ENCODE data around the gene EPYC. TPM values are rescaled to one million over a fixed set of nuclear protein-coding genes. Genes with fewer than 3 reads are reported as not detected.

EPYC gene
- total and polyA plus RNA-seq, 2 experiments from 2014 or later = not detected

DNA sequence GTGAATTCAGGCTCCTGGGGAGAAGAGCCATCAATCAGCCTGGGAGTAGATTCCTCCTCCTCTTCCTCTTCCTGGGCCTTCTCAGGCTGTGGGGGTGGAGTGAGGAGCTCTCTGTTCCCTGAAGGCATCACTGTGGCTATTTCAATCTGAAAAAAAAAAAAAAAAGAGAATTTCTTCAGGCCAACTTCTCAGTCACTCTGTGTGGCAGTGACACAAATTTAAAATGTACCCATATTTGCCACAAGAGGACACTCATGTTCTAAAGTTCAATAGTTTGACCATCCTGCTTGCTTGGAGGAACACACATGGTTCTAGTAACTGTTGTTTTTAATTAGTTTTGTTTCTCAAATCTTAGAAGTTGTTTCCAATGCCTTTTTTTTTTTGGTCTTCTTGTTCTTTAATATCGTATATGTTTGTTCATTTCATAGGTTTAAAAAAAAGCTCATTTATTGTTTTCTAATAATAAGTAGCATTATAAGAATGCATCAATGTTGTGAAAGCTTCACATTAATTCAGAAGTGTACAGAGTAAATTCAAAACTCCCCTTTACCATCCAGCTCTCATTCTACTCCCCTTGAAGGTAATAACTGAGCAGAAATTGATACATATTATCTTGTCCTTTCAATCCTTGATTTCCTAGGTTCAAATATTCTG is 26.5 kb downstream of the EPYC start:
- H2AFZ ChIP-seq = no peak overlapping the region
- Mint-ChIP-seq H3K27ac (no peak overlapping the region), H3K4me1 (peaks cover 16% of the 10 kb centered on the region), H3K36me3 (ENCODE audit: low read depth) (no peaks in the 10 kb centered on the region), H3K9me3 (no peaks in the 10 kb centered on the region), H3K4me3 (no peak overlapping the region), H3K27me3 (ENCODE audit: insufficient read depth, low read depth, poor library complexity) (peaks cover 17% of the 10 kb centered on the region)
- H3K36me3 ChIP-seq (ENCODE audit: insufficient read depth) = no peaks in the 10 kb centered on the region
- no peaks in the 10 kb centered on the region for H3K79me2 ChIP-seq (replicated peaks; ENCODE audit: insufficient read depth)
- TF ChIP-seq STAT1 (IDR thresholded peaks at IDR 0.05; ENCODE audit: unreplicated experiment) = no peak
- no peak for TF ChIP-seq ZNF331 (CRISPR knock-in tag; IDR thresholded peaks at IDR 0.05; ENCODE audit: low read depth)
- TF ChIP-seq, protein P1, sequence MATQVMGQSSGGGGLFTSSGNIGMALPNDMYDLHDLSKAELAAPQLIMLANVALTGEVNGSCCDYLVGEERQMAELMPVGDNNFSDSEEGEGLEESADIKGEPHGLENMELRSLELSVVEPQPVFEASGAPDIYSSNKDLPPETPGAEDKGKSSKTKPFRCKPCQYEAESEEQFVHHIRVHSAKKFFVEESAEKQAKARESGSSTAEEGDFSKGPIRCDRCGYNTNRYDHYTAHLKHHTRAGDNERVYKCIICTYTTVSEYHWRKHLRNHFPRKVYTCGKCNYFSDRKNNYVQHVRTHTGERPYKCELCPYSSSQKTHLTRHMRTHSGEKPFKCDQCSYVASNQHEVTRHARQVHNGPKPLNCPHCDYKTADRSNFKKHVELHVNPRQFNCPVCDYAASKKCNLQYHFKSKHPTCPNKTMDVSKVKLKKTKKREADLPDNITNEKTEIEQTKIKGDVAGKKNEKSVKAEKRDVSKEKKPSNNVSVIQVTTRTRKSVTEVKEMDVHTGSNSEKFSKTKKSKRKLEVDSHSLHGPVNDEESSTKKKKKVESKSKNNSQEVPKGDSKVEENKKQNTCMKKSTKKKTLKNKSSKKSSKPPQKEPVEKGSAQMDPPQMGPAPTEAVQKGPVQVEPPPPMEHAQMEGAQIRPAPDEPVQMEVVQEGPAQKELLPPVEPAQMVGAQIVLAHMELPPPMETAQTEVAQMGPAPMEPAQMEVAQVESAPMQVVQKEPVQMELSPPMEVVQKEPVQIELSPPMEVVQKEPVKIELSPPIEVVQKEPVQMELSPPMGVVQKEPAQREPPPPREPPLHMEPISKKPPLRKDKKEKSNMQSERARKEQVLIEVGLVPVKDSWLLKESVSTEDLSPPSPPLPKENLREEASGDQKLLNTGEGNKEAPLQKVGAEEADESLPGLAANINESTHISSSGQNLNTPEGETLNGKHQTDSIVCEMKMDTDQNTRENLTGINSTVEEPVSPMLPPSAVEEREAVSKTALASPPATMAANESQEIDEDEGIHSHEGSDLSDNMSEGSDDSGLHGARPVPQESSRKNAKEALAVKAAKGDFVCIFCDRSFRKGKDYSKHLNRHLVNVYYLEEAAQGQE (IDR thresholded peaks at IDR 0.05; ENCODE audit: unreplicated experiment) = no peak
- no peak for TF ChIP-seq EZH2 (IDR thresholded peaks at IDR 0.05; ENCODE audit: low read depth, unreplicated experiment)
- 0 out of 2 replicates have a peak, but pooled peaks have one; percentile 14 for TF ChIP-seq NANOG (IDR thresholded peaks at IDR 0.05; ENCODE audit: borderline replicate concordance)
- TF ChIP-seq, protein P2, sequence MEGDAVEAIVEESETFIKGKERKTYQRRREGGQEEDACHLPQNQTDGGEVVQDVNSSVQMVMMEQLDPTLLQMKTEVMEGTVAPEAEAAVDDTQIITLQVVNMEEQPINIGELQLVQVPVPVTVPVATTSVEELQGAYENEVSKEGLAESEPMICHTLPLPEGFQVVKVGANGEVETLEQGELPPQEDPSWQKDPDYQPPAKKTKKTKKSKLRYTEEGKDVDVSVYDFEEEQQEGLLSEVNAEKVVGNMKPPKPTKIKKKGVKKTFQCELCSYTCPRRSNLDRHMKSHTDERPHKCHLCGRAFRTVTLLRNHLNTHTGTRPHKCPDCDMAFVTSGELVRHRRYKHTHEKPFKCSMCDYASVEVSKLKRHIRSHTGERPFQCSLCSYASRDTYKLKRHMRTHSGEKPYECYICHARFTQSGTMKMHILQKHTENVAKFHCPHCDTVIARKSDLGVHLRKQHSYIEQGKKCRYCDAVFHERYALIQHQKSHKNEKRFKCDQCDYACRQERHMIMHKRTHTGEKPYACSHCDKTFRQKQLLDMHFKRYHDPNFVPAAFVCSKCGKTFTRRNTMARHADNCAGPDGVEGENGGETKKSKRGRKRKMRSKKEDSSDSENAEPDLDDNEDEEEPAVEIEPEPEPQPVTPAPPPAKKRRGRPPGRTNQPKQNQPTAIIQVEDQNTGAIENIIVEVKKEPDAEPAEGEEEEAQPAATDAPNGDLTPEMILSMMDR (conservative IDR thresholded peaks at IDR 0.05; ENCODE audit: low read depth in 2 of 2) = peak; percentile 71 to 73
- no peak for TF ChIP-seq EZH2phosphoT487 (IDR thresholded peaks at IDR 0.05; ENCODE audit: unreplicated experiment)
- no peak overlapping the region for H3K4me3 ChIP-seq
- peaks cover 4% of the 10 kb centered on the region; the same call in 1 of the 2 replicates for H4K20me1 ChIP-seq (replicated peaks; ENCODE audit: insufficient read depth)
- peaks cover 6% of the 10 kb centered on the region for H3K4me1 ChIP-seq (ENCODE audit: insufficient read depth)
- H3K4me2 ChIP-seq = no peak overlapping the region
- no peak overlapping the region for H3K27ac ChIP-seq (ENCODE audit: low read depth)
- ATAC-seq = peak; percentile 70
- peak; percentile 55 for DNase-seq (ENCODE audit: low spot score)
- H3F3A ChIP-seq (replicated peaks; ENCODE audit: low read depth) = no peaks in the 10 kb centered on the region
- no peaks in the 10 kb centered on the region for H3K9me2 ChIP-seq (ENCODE audit: insufficient read depth)
- peaks cover 38% of the 10 kb centered on the region for H3K27me3 ChIP-seq (ENCODE audit: insufficient read depth)

DNA sequence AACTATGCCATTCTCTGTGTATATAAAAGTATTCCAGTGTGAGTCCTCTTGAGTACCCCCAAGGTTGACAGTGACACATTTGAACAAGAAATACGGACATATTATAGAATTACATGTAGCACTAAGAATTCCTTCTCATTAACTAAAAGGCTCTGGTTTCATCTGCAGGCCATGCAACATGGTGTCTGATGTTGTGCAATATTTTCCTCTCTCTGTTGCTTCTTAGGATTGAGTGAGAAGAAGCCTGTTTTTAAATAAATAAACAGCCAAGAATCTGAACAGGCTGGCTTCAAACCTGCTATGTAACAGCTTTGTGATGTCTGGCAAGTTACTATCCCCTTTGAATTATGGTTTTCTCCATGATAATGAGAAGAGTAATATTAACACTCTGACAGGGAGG is 27.5 kb downstream of the EPYC start:
- Histone ChIP-seq H3K36me3 (ENCODE audit: insufficient read depth) (no peaks in the 10 kb centered on the region), H3K4me1 (ENCODE audit: insufficient read depth) (peaks cover 12% of the 10 kb centered on the region), H3K4me3 (no peak overlapping the region), H4K20me1 (replicated peaks; ENCODE audit: insufficient read depth) (0 out of 2 replicates have a peak, but pooled peaks cover 4% of the 10 kb centered on the region), H3K9me2 (ENCODE audit: insufficient read depth) (no peaks in the 10 kb centered on the region), H3K4me2 (no peak overlapping the region), H3K27ac (ENCODE audit: low read depth) (no peak overlapping the region), H3K79me2 (replicated peaks; ENCODE audit: insufficient read depth) (no peaks in the 10 kb centered on the region), H2AFZ (no peak overlapping the region), H3F3A (replicated peaks; ENCODE audit: low read depth) (no peaks in the 10 kb centered on the region), H3K27me3 (ENCODE audit: insufficient read depth) (peaks cover 27% of the 10 kb centered on the region)
- no peak for DNase-seq (ENCODE audit: low spot score)
- Mint-ChIP-seq H3K4me3 (no peak overlapping the region), H3K4me1 (peaks cover 19% of the 10 kb centered on the region), H3K36me3 (ENCODE audit: low read depth) (no peaks in the 10 kb centered on the region), H3K9me3 (no peaks in the 10 kb centered on the region), H3K27me3 (ENCODE audit: insufficient read depth, low read depth, poor library complexity) (peaks cover 7% of the 10 kb centered on the region), H3K27ac (no peak overlapping the region)
- no peak for ATAC-seq
- no peak for TF ChIP-seq EZH2phosphoT487 (IDR thresholded peaks at IDR 0.05; ENCODE audit: unreplicated experiment)
- no peak for TF ChIP-seq STAT1 (IDR thresholded peaks at IDR 0.05; ENCODE audit: unreplicated experiment)
- no peak for TF ChIP-seq JUNB (IDR thresholded peaks at IDR 0.05; ENCODE audit: unreplicated experiment)
- no peak for TF ChIP-seq EZH2 (IDR thresholded peaks at IDR 0.05; ENCODE audit: low read depth, unreplicated experiment)
- TF ChIP-seq, protein P3, sequence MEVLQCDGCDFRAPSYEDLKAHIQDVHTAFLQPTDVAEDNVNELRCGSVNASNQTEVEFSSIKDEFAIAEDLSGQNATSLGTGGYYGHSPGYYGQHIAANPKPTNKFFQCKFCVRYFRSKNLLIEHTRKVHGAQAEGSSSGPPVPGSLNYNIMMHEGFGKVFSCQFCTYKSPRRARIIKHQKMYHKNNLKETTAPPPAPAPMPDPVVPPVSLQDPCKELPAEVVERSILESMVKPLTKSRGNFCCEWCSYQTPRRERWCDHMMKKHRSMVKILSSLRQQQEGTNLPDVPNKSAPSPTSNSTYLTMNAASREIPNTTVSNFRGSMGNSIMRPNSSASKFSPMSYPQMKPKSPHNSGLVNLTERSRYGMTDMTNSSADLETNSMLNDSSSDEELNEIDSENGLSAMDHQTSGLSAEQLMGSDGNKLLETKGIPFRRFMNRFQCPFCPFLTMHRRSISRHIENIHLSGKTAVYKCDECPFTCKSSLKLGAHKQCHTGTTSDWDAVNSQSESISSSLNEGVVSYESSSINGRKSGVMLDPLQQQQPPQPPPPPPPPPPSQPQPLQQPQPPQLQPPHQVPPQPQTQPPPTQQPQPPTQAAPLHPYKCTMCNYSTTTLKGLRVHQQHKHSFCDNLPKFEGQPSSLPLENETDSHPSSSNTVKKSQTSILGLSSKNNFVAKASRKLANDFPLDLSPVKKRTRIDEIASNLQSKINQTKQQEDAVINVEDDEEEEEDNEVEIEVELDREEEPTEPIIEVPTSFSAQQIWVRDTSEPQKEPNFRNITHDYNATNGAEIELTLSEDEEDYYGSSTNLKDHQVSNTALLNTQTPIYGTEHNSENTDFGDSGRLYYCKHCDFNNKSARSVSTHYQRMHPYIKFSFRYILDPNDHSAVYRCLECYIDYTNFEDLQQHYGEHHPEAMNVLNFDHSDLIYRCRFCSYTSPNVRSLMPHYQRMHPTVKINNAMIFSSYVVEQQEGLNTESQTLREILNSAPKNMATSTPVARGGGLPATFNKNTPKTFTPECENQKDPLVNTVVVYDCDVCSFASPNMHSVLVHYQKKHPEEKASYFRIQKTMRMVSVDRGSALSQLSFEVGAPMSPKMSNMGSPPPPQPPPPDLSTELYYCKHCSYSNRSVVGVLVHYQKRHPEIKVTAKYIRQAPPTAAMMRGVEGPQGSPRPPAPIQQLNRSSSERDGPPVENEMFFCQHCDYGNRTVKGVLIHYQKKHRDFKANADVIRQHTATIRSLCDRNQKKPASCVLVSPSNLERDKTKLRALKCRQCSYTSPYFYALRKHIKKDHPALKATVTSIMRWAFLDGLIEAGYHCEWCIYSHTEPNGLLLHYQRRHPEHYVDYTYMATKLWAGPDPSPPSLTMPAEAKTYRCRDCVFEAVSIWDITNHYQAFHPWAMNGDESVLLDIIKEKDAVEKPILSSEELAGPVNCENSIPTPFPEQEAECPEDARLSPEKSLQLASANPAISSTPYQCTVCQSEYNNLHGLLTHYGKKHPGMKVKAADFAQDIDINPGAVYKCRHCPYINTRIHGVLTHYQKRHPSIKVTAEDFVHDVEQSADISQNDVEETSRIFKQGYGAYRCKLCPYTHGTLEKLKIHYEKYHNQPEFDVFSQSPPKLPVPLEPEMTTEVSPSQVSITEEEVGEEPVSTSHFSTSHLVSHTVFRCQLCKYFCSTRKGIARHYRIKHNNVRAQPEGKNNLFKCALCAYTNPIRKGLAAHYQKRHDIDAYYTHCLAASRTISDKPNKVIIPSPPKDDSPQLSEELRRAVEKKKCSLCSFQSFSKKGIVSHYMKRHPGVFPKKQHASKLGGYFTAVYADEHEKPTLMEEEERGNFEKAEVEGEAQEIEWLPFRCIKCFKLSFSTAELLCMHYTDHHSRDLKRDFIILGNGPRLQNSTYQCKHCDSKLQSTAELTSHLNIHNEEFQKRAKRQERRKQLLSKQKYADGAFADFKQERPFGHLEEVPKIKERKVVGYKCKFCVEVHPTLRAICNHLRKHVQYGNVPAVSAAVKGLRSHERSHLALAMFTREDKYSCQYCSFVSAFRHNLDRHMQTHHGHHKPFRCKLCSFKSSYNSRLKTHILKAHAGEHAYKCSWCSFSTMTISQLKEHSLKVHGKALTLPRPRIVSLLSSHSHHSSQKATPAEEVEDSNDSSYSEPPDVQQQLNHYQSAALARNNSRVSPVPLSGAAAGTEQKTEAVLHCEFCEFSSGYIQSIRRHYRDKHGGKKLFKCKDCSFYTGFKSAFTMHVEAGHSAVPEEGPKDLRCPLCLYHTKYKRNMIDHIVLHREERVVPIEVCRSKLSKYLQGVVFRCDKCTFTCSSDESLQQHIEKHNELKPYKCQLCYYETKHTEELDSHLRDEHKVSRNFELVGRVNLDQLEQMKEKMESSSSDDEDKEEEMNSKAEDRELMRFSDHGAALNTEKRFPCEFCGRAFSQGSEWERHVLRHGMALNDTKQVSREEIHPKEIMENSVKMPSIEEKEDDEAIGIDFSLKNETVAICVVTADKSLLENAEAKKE (CRISPR knock-in tag; IDR thresholded peaks at IDR 0.05) = no peak
